PC-9 (cell line): ENCODE data around the gene SLC12A3. TPM values are rescaled to one million over a fixed set of nuclear protein-coding genes. Genes with fewer than 3 reads are reported as not detected.

Experiments
- BruUV-seq: library from RNA; stranded (reverse); fragments of 400-500 nt; replicated peaks from 2 replicates; lab custom pipeline; 2021; lab: Mats Ljungman, UMichigan
- CTCF ChIA-PET: fragments of 300-600 bp; sonication (Branson Sonifier 250); formaldehyde crosslinking; loops from one replicate; lab custom pipeline; 2022; ENCODE audit warnings: antibody characterized with exemption; lab: Charles Lee
- POLR2A ChIA-PET: fragments of 300-600 bp; sonication (Branson Sonifier 250); formaldehyde crosslinking; loops from one replicate; lab custom pipeline; 2022; ENCODE audit warnings: antibody characterized with exemption; ENCODE audit not compliant: unreplicated experiment; lab: Charles Lee
- DNase-seq, 2 experiments: peaks; one replicate each; pipeline versions ENCODE4 v3.0.0 to v3.0.0-alpha.2; 2015 to 2022; ENCODE audit warnings: mixed read lengths in 1 of 2
- H2AFZ ChIP-seq: fragments of 200-600 bp; sonication (generic); 2 replicates; pipeline ENCODE4 v1.8.1; 2017; ENCODE audit warnings: antibody characterized with exemption
- H3F3A ChIP-seq: fragments of 200-600 bp; sonication (generic); 2 replicates; pipeline ENCODE4 v1.8.1; 2017; ENCODE audit warnings: antibody characterized with exemption, mild to moderate bottlenecking, low read depth; ENCODE audit not compliant: insufficient read depth
- H3K27ac ChIP-seq: fragments of 200-600 bp; sonication (generic); 2 replicates; pipeline ENCODE4 v1.6.1; 2016; ENCODE audit warnings: mixed run types
- H3K27me3 ChIP-seq: fragments of 200-600 bp; sonication (generic); 2 replicates; pipeline ENCODE4 v1.6.1; 2016; ENCODE audit warnings: low read depth, mixed run types; ENCODE audit not compliant: insufficient read depth
- H3K36me3 ChIP-seq: fragments of 200-600 bp; sonication (generic); 2 replicates; pipeline ENCODE4 v1.6.1; 2016; ENCODE audit warnings: low read depth, mixed run types
- H3K4me1 ChIP-seq: fragments of 200-600 bp; sonication (generic); replicated peaks from 2 replicates; pipeline ENCODE4 v1.6.1; 2016; ENCODE audit warnings: mixed run types; ENCODE audit not compliant: insufficient read depth
- H3K4me2 ChIP-seq: fragments of 200-600 bp; sonication (generic); 2 replicates; pipeline ENCODE4 v1.6.1; 2017; ENCODE audit warnings: mixed run types
- H3K4me3 ChIP-seq: fragments of 200-600 bp; sonication (generic); 2 replicates; pipeline ENCODE4 v1.6.1; 2016; ENCODE audit warnings: mixed run types
- H3K79me2 ChIP-seq: fragments of 200-600 bp; sonication (generic); 2 replicates; pipeline ENCODE4 v1.6.1; 2017; ENCODE audit warnings: low read depth, mixed run types
- H3K9me2 ChIP-seq: fragments of 200-600 bp; sonication (generic); 2 replicates; pipeline ENCODE4 v1.8.1; 2017; ENCODE audit warnings: mild to moderate bottlenecking; ENCODE audit not compliant: insufficient read depth
- H3K9me3 ChIP-seq: fragments of 200-600 bp; sonication (generic); 2 replicates; pipeline ENCODE4 v1.8.1; 2016; ENCODE audit warnings: low read depth; ENCODE audit not compliant: insufficient read depth
- H4K20me1 ChIP-seq: fragments of 200-600 bp; sonication (generic); 2 replicates; pipeline ENCODE4 v1.8.1; 2017; ENCODE audit not compliant: insufficient read depth
- CTCF ChIP-seq: fragments of 200-600 bp; sonication (generic); conservative IDR thresholded peaks from 2 replicates; pipeline ENCODE4 v1.6.1; 2017; ENCODE audit warnings: mixed run types, antibody characterized with exemption, mild to moderate bottlenecking, moderate library complexity
- EZH2 ChIP-seq: fragments of 200-600 bp; sonication (generic); IDR thresholded peaks from 2 replicates; pipeline ENCODE4 v1.8.0; 2017; ENCODE audit warnings: antibody characterized with exemption, low read depth
- intact Hi-C: fragments of 100-400 bp; cut with micrococcal nuclease; formaldehyde crosslinking; loops from one replicate; pipeline ENCODE4 v1.10.0; 2022; ENCODE audit not compliant: unreplicated experiment
- total RNA-seq: library from RNA; stranded (reverse); gene quantifications from 2 replicates; pipeline ENCODE4 v1.2.3, GENCODE V29; 2021

Gene SLC12A3
- total RNA-seq, 1 experiment from 2014 or later, result 0.26 TPM

GRCh38 chr16:56858374-56858773 lies 6.6 kb upstream of the SLC12A3 start:
- H3K79me2 ChIP-seq, result no peaks in the 10 kb centered on the region
- POLR2A ChIA-PET, result no interaction called here
- H3K27ac ChIP-seq, result no peak overlapping the region

GRCh38 chr16:56859636-56860035 lies 5.4 kb upstream of the SLC12A3 start:
- H3K4me3 ChIP-seq, result no peak overlapping the region
- no peak overlapping the region for H2AFZ ChIP-seq
- no peaks in the 10 kb centered on the region for H3K9me3 ChIP-seq
- H3K27me3 ChIP-seq, result no peaks in the 10 kb centered on the region
- H3K27ac ChIP-seq, result no peak overlapping the region
- no peaks in the 10 kb centered on the region for H3K9me2 ChIP-seq
- no peaks in the 10 kb centered on the region for H4K20me1 ChIP-seq
- POLR2A ChIA-PET, result no interaction called here
- no peaks in the 10 kb centered on the region for H3K79me2 ChIP-seq
- no TSS peak for BruUV-seq
- peaks cover 9% of the 10 kb centered on the region; the same call in 1 of the 2 replicates for H3F3A ChIP-seq
- no peak for DNase-seq
- TF ChIP-seq EZH2, result no peak
- TF ChIP-seq CTCF, result no peak
- intact Hi-C loops, result loop anchor here (2.0 kb wide), 1 partner anchor 45 kb away; no protein-coding TSS in a partner anchor
- H3K4me1 ChIP-seq, result peaks cover 26% of the 10 kb centered on the region
- H3K36me3 ChIP-seq, result no peaks in the 10 kb centered on the region
- CTCF ChIA-PET, result interaction anchor here (1.2 kb wide), 1 partner anchor 66 kb away, joined by 3 read pairs; no protein-coding TSS in a partner anchor
- H3K4me2 ChIP-seq, result no peak overlapping the region

More at GRCh38 chr16:56858374-56858773, 6.6 kb upstream of the SLC12A3 start:
- H3K4me2 ChIP-seq, result no peak overlapping the region
- no peaks in the 10 kb centered on the region for H3K27me3 ChIP-seq
- CTCF ChIA-PET, result interaction anchor here (0.6 kb wide), 1 partner anchor 873 kb away, joined by 5 read pairs; no protein-coding TSS in a partner anchor
- H3K4me1 ChIP-seq, result peaks cover 26% of the 10 kb centered on the region
- no peak for DNase-seq
- intact Hi-C loops, result no loop called here
- no peak for TF ChIP-seq EZH2
- TF ChIP-seq CTCF, result no peak
- peaks cover 9% of the 10 kb centered on the region; the same call in 1 of the 2 replicates for H3F3A ChIP-seq
- H3K36me3 ChIP-seq, result no peaks in the 10 kb centered on the region
- no peak overlapping the region for H2AFZ ChIP-seq
- BruUV-seq, result no TSS peak
- no peaks in the 10 kb centered on the region for H4K20me1 ChIP-seq
- H3K4me3 ChIP-seq, result no peak overlapping the region
- no peaks in the 10 kb centered on the region for H3K9me2 ChIP-seq
- no peaks in the 10 kb centered on the region for H3K9me3 ChIP-seq

- Histone ChIP-seq H3K9me2 (no peaks in the 10 kb centered on the region), H3K4me3 (no peak overlapping the region), H4K20me1 (no peaks in the 10 kb centered on the region), H3K27ac (no peak overlapping the region), H3F3A (peaks cover 9% of the 10 kb centered on the region; the same call in 1 of the 2 replicates), H3K36me3 (no peaks in the 10 kb centered on the region), H3K4me2 (peak overlapping the region; percentile 39), H3K79me2 (no peaks in the 10 kb centered on the region), H3K4me1 (peaks cover 26% of the 10 kb centered on the region), H3K27me3 (no peaks in the 10 kb centered on the region), H3K9me3 (no peaks in the 10 kb centered on the region), H2AFZ (no peak overlapping the region)
- BruUV-seq, result no TSS peak
- no peak for TF ChIP-seq EZH2
- no peak for TF ChIP-seq CTCF
- DNase-seq, result no peak
- ChIA-PET CTCF (no interaction called here), POLR2A (interaction anchor here (0.5 to 0.6 kb wide), 2 partner anchors 45 to 68 kb away, joined by 3 to 6 read pairs; no protein-coding TSS in a partner anchor)
- intact Hi-C loops, result loop anchor here (2.0 kb wide), 1 partner anchor 46 kb away; no protein-coding TSS in a partner anchor
Observed at GRCh38 chr16:56860226-56861020, 4.6 kb upstream of the SLC12A3 start.
